Suprapubic skin (tissue), 3 donors: ENCODE measurements around the gene THY1.

Source experiments
- CTCF ChIP-seq, 2 donors: fragments of 200-600 bp in 1 of 2; fragments of 450-650 bp in 1 of 2; sonication (generic) in 1 of 2; IDR thresholded peaks; one replicate each; pipeline ENCODE4 v1.5.1; 2016 to 2019; ENCODE audit warnings: antibody characterized with exemption in 2 of 2, mild to moderate bottlenecking in 1 of 2, moderate library complexity in 1 of 2
- EP300 ChIP-seq: sonication (generic); formaldehyde crosslinking; IDR thresholded peaks from one replicate; pipeline ENCODE4 v1.6.1; 2017; ENCODE audit warnings: antibody characterized with exemption
- POLR2A ChIP-seq, 2 donors: fragments of 450-650 bp; IDR thresholded peaks; one replicate each; pipeline ENCODE4 v1.6.1; 2017; ENCODE audit warnings: antibody characterized with exemption in 2 of 2, mild to moderate bottlenecking in 2 of 2, moderate library complexity in 2 of 2

- no peak for TF ChIP-seq POLR2A (IDR thresholded peaks at IDR 0.05)
- no peak for TF ChIP-seq EP300
- no peak for TF ChIP-seq CTCF (IDR thresholded peaks at IDR 0.05)
These were observed 45.7 kb downstream of the THY1 start for GRCh38 chr11:119377112-119377901.
